ENCODE results near the gene SAG.

Gene SAG

DNA sequence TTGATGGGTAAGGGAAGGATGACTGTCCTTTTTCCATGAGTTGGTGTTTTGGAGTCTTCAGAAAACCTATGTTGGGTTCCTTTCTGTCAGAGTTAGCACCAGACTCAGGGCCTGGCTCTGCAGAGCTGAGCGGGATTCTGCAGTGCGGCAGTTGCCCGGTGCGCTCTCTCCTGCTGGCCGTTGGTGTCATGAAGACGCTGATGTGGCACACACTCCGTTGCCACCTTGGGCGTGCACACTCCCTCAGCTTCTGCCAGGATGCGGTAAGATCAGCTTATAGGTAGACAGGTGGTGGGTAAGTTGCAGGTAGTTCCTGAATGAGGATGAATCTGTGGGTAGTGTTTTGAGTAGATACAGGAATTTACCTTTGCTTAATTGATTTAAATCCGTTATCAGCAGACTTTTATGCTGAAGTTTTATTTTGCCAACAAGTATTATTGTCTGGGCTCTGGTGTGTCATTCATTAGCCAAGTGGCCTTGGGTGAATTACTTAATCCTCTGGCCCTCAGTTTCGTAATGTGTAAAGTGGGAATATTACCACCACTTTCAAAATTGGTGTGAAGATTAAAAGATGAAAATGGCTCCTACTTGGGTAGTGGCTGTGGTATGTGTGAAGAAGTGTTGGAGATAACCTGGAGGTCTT lies 73.5 kb downstream of the SAG start:
- H3K27ac Mint-ChIP-seq, result peak overlapping the region; percentile 33
- H3K9me3 Mint-ChIP-seq, result no peaks in the 10 kb centered on the region
- H3K36me3 Mint-ChIP-seq (ENCODE audit: low read depth), result peaks cover 37% of the 10 kb centered on the region
- peaks cover 52% of the 10 kb centered on the region for H3K4me1 Mint-ChIP-seq
- DNase-seq, result no peak
- peaks cover 2% of the 10 kb centered on the region for H3K27me3 Mint-ChIP-seq (ENCODE audit: low read depth, poor library complexity)
- TF ChIP-seq, protein P1, sequence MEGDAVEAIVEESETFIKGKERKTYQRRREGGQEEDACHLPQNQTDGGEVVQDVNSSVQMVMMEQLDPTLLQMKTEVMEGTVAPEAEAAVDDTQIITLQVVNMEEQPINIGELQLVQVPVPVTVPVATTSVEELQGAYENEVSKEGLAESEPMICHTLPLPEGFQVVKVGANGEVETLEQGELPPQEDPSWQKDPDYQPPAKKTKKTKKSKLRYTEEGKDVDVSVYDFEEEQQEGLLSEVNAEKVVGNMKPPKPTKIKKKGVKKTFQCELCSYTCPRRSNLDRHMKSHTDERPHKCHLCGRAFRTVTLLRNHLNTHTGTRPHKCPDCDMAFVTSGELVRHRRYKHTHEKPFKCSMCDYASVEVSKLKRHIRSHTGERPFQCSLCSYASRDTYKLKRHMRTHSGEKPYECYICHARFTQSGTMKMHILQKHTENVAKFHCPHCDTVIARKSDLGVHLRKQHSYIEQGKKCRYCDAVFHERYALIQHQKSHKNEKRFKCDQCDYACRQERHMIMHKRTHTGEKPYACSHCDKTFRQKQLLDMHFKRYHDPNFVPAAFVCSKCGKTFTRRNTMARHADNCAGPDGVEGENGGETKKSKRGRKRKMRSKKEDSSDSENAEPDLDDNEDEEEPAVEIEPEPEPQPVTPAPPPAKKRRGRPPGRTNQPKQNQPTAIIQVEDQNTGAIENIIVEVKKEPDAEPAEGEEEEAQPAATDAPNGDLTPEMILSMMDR (IDR thresholded peaks at IDR 0.05), result no peak
- no peak overlapping the region for H3K4me3 Mint-ChIP-seq

DNA sequence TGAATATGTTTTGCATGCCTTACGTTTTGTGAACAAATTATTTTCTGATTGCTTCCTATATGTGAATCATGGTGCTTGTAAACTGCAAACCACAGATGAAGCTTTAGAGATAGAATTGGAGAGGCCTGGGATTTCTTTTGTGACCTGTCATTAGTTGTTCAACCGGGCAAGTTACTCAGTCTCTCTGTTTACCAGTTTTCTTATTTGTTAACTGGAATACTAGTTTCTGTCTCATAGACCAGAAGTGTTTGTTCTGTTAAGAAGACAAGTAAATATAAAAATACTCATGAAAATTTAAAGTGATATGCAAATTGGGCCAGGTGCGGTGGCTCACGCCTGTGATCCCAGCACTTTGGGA lies 74.0 kb downstream of the SAG start:
- H3K9me3 Mint-ChIP-seq, result no peaks in the 10 kb centered on the region
- peaks cover 32% of the 10 kb centered on the region for H3K36me3 Mint-ChIP-seq (ENCODE audit: low read depth)
- TF ChIP-seq, protein P1 (IDR thresholded peaks at IDR 0.05), result no peak
- no peak overlapping the region for H3K4me3 Mint-ChIP-seq
- H3K27ac Mint-ChIP-seq, result no peak overlapping the region
- peaks cover 57% of the 10 kb centered on the region for H3K4me1 Mint-ChIP-seq
- no peak for DNase-seq
- peaks cover 2% of the 10 kb centered on the region for H3K27me3 Mint-ChIP-seq (ENCODE audit: low read depth, poor library complexity)

DNA sequence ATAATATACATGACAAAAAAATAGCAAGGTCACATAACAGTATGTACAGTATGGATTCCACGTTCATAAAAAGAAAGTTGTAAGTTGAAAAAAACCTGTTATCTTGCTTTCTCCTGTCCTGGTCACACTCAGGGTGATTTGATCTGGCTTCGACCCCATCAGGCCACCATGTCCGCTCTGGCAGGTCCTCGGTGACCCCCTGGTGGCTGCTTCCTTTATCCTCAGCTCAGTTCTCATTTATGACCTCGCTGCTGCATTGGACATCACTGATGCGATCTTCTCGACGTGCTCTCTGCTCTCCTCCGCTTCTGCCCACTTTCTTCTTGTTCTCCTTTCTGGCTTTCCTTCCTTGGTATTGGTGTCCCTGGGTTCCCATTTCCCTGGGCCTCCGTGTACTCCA lies 76.4 kb downstream of the SAG start:
- Mint-ChIP-seq H3K36me3 (ENCODE audit: low read depth) (peaks cover 16% of the 10 kb centered on the region), H3K27me3 (ENCODE audit: low read depth, poor library complexity) (peaks cover 2% of the 10 kb centered on the region), H3K9me3 (no peaks in the 10 kb centered on the region), H3K27ac (peak overlapping the region; percentile 77), H3K4me3 (no peak overlapping the region), H3K4me1 (peaks cover 60% of the 10 kb centered on the region)
- DNase-seq, result no peak
- TF ChIP-seq, protein P1 (IDR thresholded peaks at IDR 0.05), result peak; percentile 23

DNA sequence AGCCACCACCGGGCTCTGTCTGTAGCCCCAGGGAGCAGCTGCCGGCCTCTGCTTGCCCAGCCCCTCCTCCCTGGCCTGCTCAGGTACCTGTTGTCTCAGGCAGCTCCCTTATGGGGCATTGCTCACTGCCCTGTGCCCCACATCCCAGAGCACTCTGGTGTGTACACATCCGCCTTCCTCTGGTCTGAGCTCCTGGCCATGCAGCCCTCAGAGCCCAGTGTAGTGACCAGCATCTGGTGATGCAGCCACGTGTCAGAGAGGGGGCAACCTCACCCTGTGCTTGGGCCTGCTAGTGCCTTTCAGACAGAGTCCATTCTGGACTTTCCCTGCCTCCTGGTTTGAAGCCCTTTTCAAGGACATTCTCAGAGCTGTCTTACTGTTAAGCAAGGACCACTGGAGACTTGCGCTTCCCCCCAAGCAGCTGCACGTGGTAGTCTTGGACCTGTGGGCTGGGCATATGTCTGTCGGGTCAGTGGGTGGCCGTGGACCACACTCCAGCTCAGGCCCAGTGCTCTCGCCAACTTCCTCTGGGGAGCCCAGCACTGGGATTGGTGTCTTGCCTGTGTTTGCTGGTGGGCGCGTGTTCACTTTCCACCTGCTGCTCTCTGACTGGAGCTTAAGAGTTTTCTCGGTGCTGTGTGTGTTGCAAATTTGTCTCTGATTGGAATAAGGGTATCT lies 77.3 kb downstream of the SAG start:
- Mint-ChIP-seq H3K4me3 (no peak overlapping the region), H3K9me3 (no peaks in the 10 kb centered on the region), H3K4me1 (peaks cover 51% of the 10 kb centered on the region), H3K27me3 (ENCODE audit: low read depth, poor library complexity) (peaks cover 2% of the 10 kb centered on the region), H3K27ac (peak overlapping the region; percentile 77), H3K36me3 (ENCODE audit: low read depth) (peaks cover 15% of the 10 kb centered on the region)
- DNase-seq, result no peak
- TF ChIP-seq, protein P1 (IDR thresholded peaks at IDR 0.05), result no peak

DNA sequence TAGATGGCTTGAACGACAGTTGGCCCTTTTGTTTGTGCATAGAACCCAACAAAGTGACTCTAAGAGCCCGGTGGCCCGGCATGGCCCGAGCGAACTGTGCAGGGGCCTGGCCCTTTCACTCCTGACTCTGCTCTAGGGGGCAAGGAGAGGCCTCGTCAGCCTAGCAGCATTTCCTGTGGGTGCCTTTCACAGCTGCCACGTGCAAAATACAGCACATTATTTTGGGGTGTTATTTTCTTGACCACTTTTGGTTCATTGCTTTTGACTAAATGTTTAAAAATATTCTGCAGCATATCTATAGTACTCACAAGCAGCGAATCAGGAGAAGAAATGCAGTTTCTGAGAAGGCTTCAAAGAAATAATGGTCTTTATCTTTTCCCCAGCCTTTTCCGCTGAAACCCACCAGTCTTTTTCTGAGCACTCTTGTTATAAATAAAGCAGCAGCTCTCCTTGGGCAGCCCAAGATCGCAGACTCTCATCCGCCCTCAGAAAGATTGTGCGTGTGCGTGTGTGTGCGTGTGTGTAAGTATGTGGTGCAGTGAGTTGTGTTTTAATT lies 78.0 kb downstream of the SAG start:
- TF ChIP-seq, protein P1 (IDR thresholded peaks at IDR 0.05), result no peak
- peaks cover 47% of the 10 kb centered on the region for H3K4me1 Mint-ChIP-seq
- no peak for DNase-seq
- H3K9me3 Mint-ChIP-seq, result no peaks in the 10 kb centered on the region
- no peak overlapping the region for H3K4me3 Mint-ChIP-seq
- peak overlapping the region; percentile 52 for H3K27ac Mint-ChIP-seq
- peaks cover 2% of the 10 kb centered on the region for H3K27me3 Mint-ChIP-seq (ENCODE audit: low read depth, poor library complexity)
- peaks cover 19% of the 10 kb centered on the region for H3K36me3 Mint-ChIP-seq (ENCODE audit: low read depth)

All from nephron progenitor cell (in vitro differentiated cells).